ENCODE data around the gene CATSPER3.

- TF ChIP-seq POLR2A (IDR thresholded peaks at IDR 0.05) (no peak), CTCF (IDR thresholded peaks at IDR 0.05 in 4 of 5, conservative IDR thresholded peaks at IDR 0.05 in 1 of 5) (no peak)
These were observed 86.8 kb downstream of the CATSPER3 start for GRCh38 chr5:135054546-135054945.

Measured in gastrocnemius medialis (tissue), 4 donors.